Peyer's patch (tissue), 4 donors: ENCODE measurements around the gene BRIP1. TPM values are rescaled to one million over a fixed set of nuclear protein-coding genes. Genes with fewer than 3 reads are reported as not detected.

Source experiments
- DNase-seq, 3 donors: peaks; one replicate each; pipeline ENCODE4 v3.0.0-alpha.2; 2017 to 2019
- H3K27ac ChIP-seq, 4 donors: fragments of 200-600 bp; sonication (generic); one replicate each; pipeline ENCODE4 v1.5.1; 2016 to 2019
- H3K27me3 ChIP-seq, 2 donors: fragments of 200-600 bp; sonication (generic); one replicate each; pipeline ENCODE4 v1.5.1; 2019
- H3K36me3 ChIP-seq, 3 donors: fragments of 200-600 bp; sonication (generic); one replicate each; pipeline ENCODE4 v1.5.1; 2016 to 2019
- H3K4me1 ChIP-seq, 4 donors: fragments of 200-600 bp; sonication (generic); one replicate each; pipeline ENCODE4 v1.5.1; 2016 to 2019
- H3K4me3 ChIP-seq, 4 donors: fragments of 200-600 bp; sonication (generic); 1 replicate in 3 of 4; 2 replicates in 1 of 4; pipeline ENCODE4 v1.5.1; 2016 to 2019; ENCODE audit warnings: mild to moderate bottlenecking in 1 of 4
- H3K9me3 ChIP-seq, 4 donors: fragments of 200-600 bp; sonication (generic); one replicate each; pipeline ENCODE4 v1.5.1; 2016 to 2019; ENCODE audit warnings: mild to moderate bottlenecking in 1 of 4
- CTCF ChIP-seq, 6 experiments: fragments of 450-650 bp in 4 of 6; fragments of 200-600 bp in 2 of 6; sonication (generic) in 1 of 6; IDR thresholded peaks; one replicate each; pipeline ENCODE4 v1.5.1; 2017 to 2019; ENCODE audit warnings: antibody characterized with exemption in 6 of 6, mild to moderate bottlenecking in 3 of 6, moderate library complexity in 1 of 6
- POLR2A ChIP-seq, 2 donors: fragments of 450-650 bp; IDR thresholded peaks; one replicate each; pipeline ENCODE4 v1.5.1; 2017; ENCODE audit warnings: antibody characterized with exemption in 2 of 2, mild to moderate bottlenecking in 2 of 2, moderate library complexity in 2 of 2
- total RNA-seq, 4 donors: library from RNA; depleted of rRNA; stranded (reverse); fragments of >200 nt; gene quantifications; one replicate each; pipeline ENCODE4 v1.1.0, GENCODE V29; 2016

Gene BRIP1
- total RNA-seq, 4 donors from 2014 or later, result 4.3 to 13.2 (median 4.5) TPM

GRCh38 chr17:61761827-61762226 is 101.5 kb downstream of the BRIP1 start:
- H3K4me3 ChIP-seq, result no peak overlapping the region

GRCh38 chr17:61759362-61759761 is 104.0 kb downstream of the BRIP1 start:
- Histone ChIP-seq H3K36me3 (no peaks in the 10 kb centered on the region), H3K27me3 (no peaks in the 10 kb centered on the region), H3K27ac (no peak overlapping the region), H3K4me3 (no peak overlapping the region), H3K9me3 (no peaks in the 10 kb centered on the region), H3K4me1 (no peaks in the 10 kb centered on the region)
- TF ChIP-seq POLR2A (IDR thresholded peaks at IDR 0.05) (no peak), CTCF (IDR thresholded peaks at IDR 0.05) (no peak)
- no peak for DNase-seq

More at GRCh38 chr17:61761827-61762226, 101.5 kb downstream of the BRIP1 start:
- no peaks in the 10 kb centered on the region for H3K27me3 ChIP-seq
- TF ChIP-seq POLR2A (IDR thresholded peaks at IDR 0.05), result no peak
- TF ChIP-seq CTCF (IDR thresholded peaks at IDR 0.05), result no peak
- DNase-seq, result no peak
- no peaks in the 10 kb centered on the region for H3K4me1 ChIP-seq
- H3K36me3 ChIP-seq, result no peaks in the 10 kb centered on the region
- no peaks in the 10 kb centered on the region for H3K9me3 ChIP-seq
- H3K27ac ChIP-seq, result no peak overlapping the region

GRCh38 chr17:61758430-61758829 is 104.9 kb downstream of the BRIP1 start:
- no peak for TF ChIP-seq POLR2A (IDR thresholded peaks at IDR 0.05)
- Histone ChIP-seq H3K27me3 (no peaks in the 10 kb centered on the region), H3K27ac (no peak overlapping the region), H3K9me3 (no peaks in the 10 kb centered on the region), H3K36me3 (no peaks in the 10 kb centered on the region), H3K4me3 (no peak overlapping the region), H3K4me1 (no peaks in the 10 kb centered on the region)
- no peak for DNase-seq

GRCh38 chr17:61757168-61757567 is 106.2 kb downstream of the BRIP1 start:
- no peak overlapping the region for H3K4me3 ChIP-seq
- H3K27me3 ChIP-seq, result no peaks in the 10 kb centered on the region
- DNase-seq, result no peak
- TF ChIP-seq POLR2A (IDR thresholded peaks at IDR 0.05) (no peak), CTCF (IDR thresholded peaks at IDR 0.05) (no peak)
- H3K27ac ChIP-seq, result no peak overlapping the region
- no peaks in the 10 kb centered on the region for H3K9me3 ChIP-seq
- no peaks in the 10 kb centered on the region for H3K4me1 ChIP-seq
- no peaks in the 10 kb centered on the region for H3K36me3 ChIP-seq

GRCh38 chr17:61756561-61756960 is 106.8 kb downstream of the BRIP1 start:
- no peak overlapping the region for H3K27ac ChIP-seq
- no peaks in the 10 kb centered on the region for H3K36me3 ChIP-seq
- no peaks in the 10 kb centered on the region for H3K9me3 ChIP-seq
- no peak for DNase-seq
- TF ChIP-seq POLR2A (IDR thresholded peaks at IDR 0.05), result no peak
- no peak for TF ChIP-seq CTCF (IDR thresholded peaks at IDR 0.05)
- no peak overlapping the region for H3K4me3 ChIP-seq
- H3K4me1 ChIP-seq, result no peaks in the 10 kb centered on the region
- H3K27me3 ChIP-seq, result no peaks in the 10 kb centered on the region

- Histone ChIP-seq H3K4me1 (no peaks in the 10 kb centered on the region), H3K27ac (no peak overlapping the region), H3K27me3 (no peaks in the 10 kb centered on the region), H3K9me3 (no peaks in the 10 kb centered on the region), H3K36me3 (no peaks in the 10 kb centered on the region), H3K4me3 (no peak overlapping the region)
- DNase-seq, result no peak
- TF ChIP-seq POLR2A (IDR thresholded peaks at IDR 0.05) (no peak), CTCF (IDR thresholded peaks at IDR 0.05) (no peak)
These were observed 107.7 kb downstream of the BRIP1 start for GRCh38 chr17:61755668-61756067.
